ENCODE results near the gene MXI1. TPM values are rescaled to one million over a fixed set of nuclear protein-coding genes. Genes with fewer than 3 reads are reported as not detected.
A peak's percentile ranks its signal among the peaks of the same experiment; 100 is the strongest.

Gene MXI1
- total RNA-seq, 1 experiment from 2014 or later = 16.6 TPM

- TF ChIP-seq KAT7 (CRISPR knock-in tag; IDR thresholded peaks at IDR 0.05; ENCODE audit: borderline replicate concordance) (no peak), TCF7 (CRISPR knock-in tag; IDR thresholded peaks at IDR 0.05; ENCODE audit: low read depth) (no peak), IRF2 (CRISPR knock-in tag; IDR thresholded peaks at IDR 0.05; ENCODE audit: borderline replicate concordance, low read depth) (no peak), JAZF1 (CRISPR knock-in tag; IDR thresholded peaks at IDR 0.05) (no peak), GRHL2 (CRISPR knock-in tag; IDR thresholded peaks at IDR 0.05; ENCODE audit: insufficient replicate concordance, severe bottlenecking) (no peak), ZNF512 (CRISPR knock-in tag; IDR thresholded peaks at IDR 0.05; ENCODE audit: borderline replicate concordance) (no peak), GABPB1 (CRISPR knock-in tag; IDR thresholded peaks at IDR 0.05) (no peak; the same call in 1 of the 2 replicates), USF1 (CRISPR knock-in tag; IDR thresholded peaks at IDR 0.05) (peak; percentile 94), MAX (CRISPR knock-in tag; IDR thresholded peaks at IDR 0.05) (0 out of 2 replicates have a peak, but pooled peaks have one; percentile 10), E2F5 (CRISPR knock-in tag; IDR thresholded peaks at IDR 0.05) (no peak), AR (CRISPR knock-in tag; IDR thresholded peaks at IDR 0.05) (no peak), PRDM15 (CRISPR knock-in tag; IDR thresholded peaks at IDR 0.05) (no peak), EMX1 (CRISPR knock-in tag; IDR thresholded peaks at IDR 0.05) (no peak), OVOL2 (CRISPR knock-in tag; IDR thresholded peaks at IDR 0.05; ENCODE audit: borderline replicate concordance) (no peak)
Observed at GRCh38 chr10:110304780-110305421, 97.5 kb downstream of the MXI1 start, which contains the start of gene SMNDC1 (continued).

Data from WTC11 (cell line).